ELF-1 (cell line): ENCODE data around the gene GDF7.

Experiments used
- DNase-seq: peaks from one replicate; pipeline ENCODE4 v3.0.0-alpha.2; 2016; ENCODE audit warnings: low read depth, low spot score

Gene GDF7

DNA sequence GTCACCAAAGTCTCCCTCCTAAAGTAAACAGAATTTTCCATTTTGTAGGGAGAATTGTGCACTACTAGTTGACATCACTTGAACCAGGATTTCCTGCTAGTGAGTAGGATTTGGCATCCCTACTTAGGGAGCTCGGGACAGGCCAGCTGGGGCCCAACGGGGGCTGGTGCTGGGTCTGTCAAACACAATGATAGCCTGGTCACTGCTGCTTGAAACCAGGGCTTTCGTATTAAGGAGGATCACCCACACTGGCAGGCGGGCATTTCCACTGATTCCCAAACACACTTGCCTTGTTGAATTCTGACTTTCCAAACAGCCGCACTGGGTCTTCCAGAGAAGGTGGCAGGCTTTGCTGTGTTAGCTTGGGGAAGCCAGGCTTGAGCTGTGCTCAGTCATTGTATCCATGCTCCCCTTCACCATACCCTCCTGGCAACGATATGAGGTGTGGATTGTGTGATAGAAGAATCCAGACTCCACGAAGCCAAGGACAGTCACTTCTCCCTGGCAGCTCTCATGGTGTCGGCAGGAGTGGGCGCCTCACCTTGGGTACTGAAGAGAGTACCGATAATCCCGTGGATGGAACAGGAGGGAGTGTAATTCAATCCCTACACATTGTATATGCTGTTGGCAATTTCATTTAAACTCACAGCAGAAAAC lies 7.5 kb downstream of the GDF7 start:
- no peak for DNase-seq

DNA sequence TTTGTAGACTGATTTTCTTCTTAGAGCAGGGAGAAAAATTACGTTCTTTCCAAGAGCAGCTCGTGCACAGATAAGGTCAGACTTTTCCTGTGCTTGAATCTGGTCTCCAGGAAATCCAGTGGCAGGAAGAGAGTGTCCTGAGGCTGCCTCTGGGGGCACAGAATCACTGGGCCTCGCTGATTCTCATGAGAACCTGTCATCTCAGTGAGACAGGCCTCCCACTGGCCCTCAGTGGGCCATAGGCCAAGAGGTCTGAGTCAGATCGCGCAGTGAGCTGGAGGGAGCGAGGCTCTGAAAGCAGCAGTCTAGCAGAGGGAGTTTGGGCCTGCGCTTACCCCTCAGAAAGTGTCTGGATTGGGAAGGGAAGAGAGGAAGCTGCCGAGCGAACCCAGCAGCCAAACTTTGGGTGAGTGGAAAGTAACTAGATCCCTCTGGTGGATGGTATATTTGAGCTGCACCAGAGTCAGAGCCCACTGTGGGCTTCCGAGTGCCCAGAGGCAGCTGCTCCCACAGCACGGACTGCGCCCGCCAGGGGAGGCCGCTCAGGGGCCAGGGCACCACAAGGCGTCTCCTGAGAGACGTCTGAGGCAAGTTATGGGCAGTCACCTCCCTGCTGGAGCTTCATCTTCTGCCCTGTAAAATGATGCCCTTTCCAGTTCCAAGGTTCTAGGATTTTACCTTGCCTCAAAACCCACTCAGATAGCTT lies 8.2 kb downstream of the GDF7 start:
- DNase-seq: no peak

DNA sequence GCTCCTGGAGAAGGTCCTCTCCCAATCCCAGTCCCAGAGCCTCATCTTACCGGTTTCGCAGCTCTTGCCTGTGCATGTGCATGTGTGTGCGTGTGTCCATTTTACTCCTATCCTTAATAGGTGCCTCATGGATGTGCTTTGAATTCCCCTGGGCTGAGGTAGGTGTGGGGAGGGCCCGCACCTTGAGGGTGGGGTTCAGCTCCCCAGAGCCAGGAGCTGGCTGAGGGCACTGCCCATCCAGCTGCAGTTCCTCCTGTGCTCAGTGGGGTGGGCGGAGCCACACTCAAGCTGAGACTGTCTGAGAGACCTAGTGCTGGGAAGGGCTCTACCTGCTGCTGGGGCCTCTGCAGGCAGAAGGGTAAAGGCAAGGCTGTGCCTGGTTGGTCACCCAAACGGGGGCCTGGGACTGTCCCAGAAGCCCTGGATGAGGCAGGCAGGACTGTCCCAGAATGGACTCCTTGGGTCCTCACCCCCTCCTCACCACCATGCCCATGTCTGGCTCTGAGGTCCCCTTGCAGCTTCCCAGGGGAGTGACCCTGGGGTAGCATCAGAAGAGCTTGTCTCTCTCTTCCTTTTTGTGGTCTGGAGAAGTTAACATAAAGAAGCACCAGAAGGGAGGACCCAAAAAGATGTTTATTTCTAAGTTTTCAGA lies 8.9 kb downstream of the GDF7 start:
- DNase-seq: peak; percentile 42

DNA sequence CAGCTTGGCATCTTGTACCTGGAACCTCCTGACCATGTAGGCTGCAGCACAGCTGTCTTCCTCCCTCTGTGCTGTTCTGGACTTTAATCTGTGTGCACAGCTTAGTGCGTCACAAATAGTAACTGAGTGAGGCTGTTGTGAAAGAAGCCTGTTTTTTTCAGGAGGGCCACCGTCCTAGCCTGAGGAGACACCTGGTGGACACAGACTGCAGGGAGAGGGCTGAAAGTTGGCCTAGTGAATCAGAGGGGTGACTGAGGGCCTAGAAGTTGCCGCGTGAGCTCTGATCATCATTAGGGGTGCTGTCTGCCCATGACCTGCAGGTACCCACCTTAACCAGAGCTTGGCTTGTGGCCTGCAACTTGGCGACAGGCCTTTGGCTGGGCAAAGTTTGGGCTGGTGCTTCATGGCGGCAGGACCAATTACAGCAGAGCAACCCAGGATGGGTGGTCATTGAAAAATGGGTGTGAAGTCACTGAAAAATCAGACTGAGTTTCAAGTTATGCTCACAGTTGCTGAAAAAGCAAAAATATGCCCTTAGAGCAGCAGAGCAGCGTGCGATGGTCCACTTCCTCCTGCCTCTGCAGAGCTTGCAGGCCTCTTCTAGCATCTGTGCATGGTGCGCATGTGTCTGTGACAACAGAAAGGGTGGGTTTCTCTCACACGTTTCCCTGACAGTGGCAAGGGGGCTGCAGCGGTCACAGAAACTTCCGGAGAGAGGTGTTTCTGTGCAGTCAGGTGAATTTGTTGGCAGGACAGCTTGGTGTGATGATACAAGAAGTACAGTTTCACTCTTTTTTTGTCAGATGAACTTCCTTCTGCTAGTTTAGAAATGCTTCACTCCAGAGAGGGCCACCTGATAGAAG lies 9.6 kb downstream of the GDF7 start:
- no peak for DNase-seq

DNA sequence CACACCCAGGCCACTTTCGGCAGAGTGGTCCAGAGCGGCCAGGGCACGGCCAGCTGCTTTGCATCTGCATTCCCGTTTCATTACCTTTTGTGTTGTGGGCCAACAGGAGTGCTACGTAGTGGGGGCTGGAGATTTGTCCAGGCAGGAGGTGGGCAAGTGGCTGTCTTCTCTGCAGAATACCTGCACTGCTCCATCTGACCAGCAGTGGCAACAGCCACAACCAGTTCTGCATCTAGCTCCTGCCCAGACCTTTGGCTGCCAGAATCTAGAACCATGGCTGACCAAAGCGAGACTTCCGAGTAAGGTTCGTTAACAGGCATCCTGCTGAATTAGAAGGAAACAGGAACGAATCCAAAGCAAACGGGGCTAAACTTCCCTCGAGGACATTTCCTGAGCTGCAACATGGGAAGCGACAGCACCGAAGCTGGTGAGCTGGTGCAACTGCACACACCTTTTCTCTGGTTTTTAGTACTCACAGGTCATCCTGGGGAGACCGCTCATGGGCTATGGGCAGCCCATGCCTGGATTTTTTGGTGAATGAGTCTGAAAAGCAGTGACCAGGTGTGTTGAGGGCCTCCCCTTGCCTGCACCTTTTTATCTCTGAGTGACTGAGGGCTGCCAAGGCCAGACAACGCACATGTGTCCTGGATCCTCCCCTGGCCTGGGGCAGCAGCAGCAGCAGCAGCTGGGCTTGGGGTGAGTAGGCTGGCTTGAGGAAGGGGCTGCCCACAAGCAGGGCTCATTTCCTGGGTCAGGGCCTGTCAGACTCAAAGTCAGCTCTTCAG lies 10.5 kb downstream of the GDF7 start:
- DNase-seq: peak; percentile 55

DNA sequence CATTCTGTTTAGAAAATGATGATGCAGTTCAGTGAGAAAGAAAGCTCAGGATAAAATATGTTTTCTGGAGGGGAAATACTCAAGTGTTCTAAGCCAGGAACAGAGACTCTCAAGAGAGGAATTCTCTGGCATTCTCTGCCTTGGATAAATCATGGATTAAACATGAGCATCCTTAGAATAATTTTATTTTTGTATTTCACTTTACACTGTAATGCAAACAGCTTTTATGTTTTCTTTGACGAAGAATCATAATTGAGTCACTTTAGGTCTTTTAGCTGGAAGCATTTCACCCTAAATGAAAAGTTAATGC lies 11.1 kb downstream of the GDF7 start:
- no peak for DNase-seq

GRCh38 chr2:20678780-20679179 lies 11.8 kb downstream of the GDF7 start:
- no peak for DNase-seq

DNA sequence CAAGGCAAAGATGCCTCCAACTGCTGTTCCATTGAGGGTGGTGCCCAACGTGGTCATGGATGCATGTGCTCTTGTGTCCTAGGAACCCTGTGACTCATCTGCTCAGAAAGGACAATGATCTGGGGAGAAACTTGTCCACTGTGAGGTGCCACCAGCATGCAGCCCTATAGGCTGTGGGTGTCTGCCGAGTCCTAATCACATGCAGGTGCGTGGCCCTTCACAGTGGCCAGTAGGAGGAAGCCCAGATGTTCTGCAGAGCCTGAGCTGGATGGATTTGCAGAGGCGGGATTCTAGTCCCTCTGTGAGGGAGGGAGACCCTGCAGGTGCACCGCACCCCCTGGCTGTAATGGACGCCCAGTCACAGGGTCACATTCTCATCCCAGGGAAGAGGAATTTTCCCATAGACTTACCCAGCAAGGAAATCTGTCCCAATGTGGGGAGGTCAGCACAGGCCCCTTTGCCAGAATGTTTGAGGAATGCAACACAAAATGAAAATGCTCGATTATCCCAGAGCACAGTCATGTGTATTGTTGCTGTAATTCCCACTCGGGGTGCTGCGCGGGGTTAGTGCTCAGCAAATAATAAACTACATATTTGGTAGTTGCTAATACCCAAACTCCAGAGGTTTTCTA lies 13.9 kb downstream of the GDF7 start:
- DNase-seq: no peak

DNA sequence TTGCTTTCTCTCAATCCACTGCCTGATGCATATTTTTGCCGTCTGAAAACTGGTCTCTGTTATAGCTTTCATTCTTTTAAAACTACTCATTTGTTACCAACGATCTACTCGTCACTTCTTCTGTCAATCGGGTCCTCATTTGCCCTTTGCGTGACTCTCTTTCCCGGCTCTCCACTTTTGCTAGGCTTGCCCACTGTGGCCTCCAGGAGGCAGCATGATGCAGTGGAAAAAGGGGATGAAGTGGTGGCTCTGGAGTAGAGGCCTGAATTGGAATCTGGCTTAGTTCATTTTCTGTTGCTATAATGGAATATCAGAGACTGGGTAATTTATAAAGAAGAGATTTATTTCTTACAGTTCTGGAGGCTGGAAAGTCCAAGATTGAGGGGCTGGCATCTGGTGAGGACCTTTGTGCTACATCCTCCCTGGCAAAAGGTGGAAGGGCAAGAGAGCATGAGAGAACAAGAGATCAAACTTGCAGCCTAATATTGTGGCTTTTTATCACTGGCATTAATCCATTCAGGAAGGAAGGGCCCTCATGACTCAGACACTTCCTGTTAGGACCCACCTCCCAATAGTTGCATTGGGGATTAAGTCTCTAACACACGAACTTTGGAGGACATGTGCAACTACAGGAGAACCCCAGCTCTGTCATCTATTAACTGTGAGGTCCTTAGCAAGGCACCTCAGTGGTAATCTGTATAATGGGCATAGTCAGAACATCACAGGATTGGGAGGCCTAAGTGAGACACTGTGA lies 15.4 kb downstream of the GDF7 start:
- peak; percentile 45 for DNase-seq

DNA sequence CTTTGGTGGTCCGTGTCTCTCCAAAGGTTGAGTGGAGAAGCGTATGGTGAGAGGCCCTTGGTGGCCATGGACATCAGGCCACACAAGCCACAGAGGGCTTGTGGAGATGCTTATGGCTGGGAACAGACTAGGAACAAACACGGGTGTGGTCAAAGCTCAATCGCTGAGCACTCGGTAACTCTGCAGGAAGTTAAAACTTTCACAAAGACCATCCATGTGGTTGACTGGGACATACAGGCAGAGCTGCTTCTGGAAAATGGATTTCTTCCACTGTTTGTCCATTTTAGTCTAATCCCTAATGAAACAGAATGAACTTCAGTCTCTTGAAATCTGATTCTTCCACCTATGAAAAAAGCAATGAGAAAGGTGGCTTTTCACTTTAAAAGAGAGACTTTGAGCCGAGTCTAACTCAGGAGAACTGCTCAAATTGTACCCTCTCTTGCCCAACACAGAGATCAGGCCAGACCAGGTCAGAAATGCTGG lies 17.7 kb downstream of the GDF7 start:
- DNase-seq: no peak

- no peak for DNase-seq
These were observed 20.4 kb downstream of the GDF7 start for GRCh38 chr2:20687260-20687832.

DNA sequence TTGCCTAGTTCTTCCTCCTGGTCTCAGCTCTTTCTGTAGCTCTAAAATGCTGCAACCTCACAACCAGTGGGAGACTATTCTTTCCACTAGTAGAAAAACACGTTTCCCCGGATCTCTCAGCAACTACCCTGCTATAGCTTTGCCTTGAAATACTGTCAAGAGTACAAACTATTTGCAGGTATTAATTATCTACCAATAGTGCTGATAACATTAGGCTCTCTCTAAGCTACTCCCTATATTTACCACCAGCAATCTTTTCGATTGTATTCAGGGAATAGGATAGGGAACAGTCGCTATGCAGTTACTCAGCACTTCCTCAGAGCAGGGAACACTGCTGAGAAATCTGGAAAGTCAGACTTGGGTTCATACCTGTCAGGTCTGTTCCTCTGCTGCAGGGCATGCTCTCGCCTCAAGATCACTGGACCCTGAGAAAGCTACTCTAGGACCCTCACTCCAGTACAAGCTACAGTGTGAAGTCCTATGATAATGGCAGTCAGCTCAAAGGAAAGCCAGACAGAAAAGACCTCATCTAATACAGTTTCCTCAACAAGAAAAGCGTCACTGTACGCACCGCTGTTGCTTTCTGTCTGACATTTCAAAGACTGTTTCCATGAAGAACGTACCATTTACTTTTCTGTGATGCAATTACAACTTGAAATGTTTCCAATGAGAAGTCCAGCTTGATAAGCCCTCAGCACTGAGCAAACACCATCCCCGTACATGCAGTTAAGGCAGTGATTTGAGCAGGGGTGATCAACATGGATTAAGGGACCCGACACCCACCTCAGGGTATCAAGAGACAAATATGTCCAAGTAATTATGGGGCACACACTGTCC lies 22.7 kb downstream of the GDF7 start:
- DNase-seq: no peak

- no peak for DNase-seq
These were observed 24.3 kb downstream of the GDF7 start for GRCh38 chr2:20691076-20691734.

- no peak for DNase-seq
These were observed 25.1 kb downstream of the GDF7 start for GRCh38 chr2:20692081-20692480.

DNA sequence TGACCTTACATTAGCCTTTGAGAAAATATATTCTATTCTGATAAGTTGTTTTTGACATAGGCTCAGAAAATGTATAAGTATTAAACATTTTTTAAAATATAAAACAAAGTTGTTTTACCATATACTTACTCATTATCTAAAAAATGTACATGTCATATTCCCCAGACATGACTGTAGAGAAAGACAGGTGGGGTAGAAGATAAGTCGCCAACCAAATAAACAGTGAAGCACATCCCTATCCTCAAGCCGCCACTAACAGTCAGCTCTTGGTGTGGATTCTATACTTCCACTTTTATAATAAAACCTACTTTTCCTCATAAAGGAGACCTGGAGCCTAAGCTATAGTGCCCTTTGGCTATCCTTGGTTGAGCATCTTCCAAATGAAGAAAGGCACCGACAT lies 26.4 kb downstream of the GDF7 start:
- no peak for DNase-seq

- no peak for DNase-seq
These were observed 29.4 kb downstream of the GDF7 start for GRCh38 chr2:20696366-20696765.

- DNase-seq: no peak
These were observed 30.5 kb downstream of the GDF7 start for GRCh38 chr2:20697322-20697934.
